GM12892 (cell line): Measurements from ENCODE around the gene XYLT1.

ENCODE experiments used
- POLR2A ChIP-seq: IDR thresholded peaks from 2 replicates; pipeline ENCODE4 v1.6.1; 2011; ENCODE audit warnings: low read depth, low read length, control low read depth
- TAF1 ChIP-seq: IDR thresholded peaks from 2 replicates; pipeline ENCODE4 v1.6.1; 2011; ENCODE audit warnings: low read depth, mild to moderate bottlenecking, control low read depth, low read length, borderline replicate concordance

- TF ChIP-seq POLR2A: no peak
- no peak for TF ChIP-seq TAF1
Observed at GRCh38 chr16:17053536-17054160, 417.1 kb downstream of the XYLT1 start.
